B cell (primary cell): ENCODE data around the gene LRSAM1. TPM values are rescaled to one million over a fixed set of nuclear protein-coding genes. Genes with fewer than 3 reads are reported as not detected.

Source experiments
- ATAC-seq: fragments of 200-7000 bp; cut with Tn5 transposase; one replicate; pipeline ENCODE4 v1.10.0; 2021; ENCODE audit warnings: low read depth, mild to moderate bottlenecking, moderate number of reproducible peaks, moderate library complexity
- CTCF ChIA-PET: fragments of 350-600 bp; sonication (Branson Sonifier 250); formaldehyde crosslinking; loops from one replicate; lab custom pipeline; 2021; ENCODE audit warnings: antibody characterized with exemption, inconsistent platforms; lab: Charles Lee
- POLR2A ChIA-PET: fragments of 350-600 bp; sonication (Branson Sonifier 250); formaldehyde crosslinking; loops from one replicate; lab custom pipeline; 2021; ENCODE audit warnings: antibody characterized with exemption; lab: Charles Lee
- DNase-seq: peaks from one replicate; pipeline ENCODE4 v3.0.0; 2013
- H2AFZ ChIP-seq: 2 replicates; pipeline ENCODE4 v1.6.1; 2012; ENCODE audit warnings: mild to moderate bottlenecking, low read depth, low read length; ENCODE audit not compliant: insufficient read depth, poor library complexity, severe bottlenecking
- H3K27ac ChIP-seq, 2 donors: 1 replicate in 1 of 2; 2 replicates in 1 of 2; pipeline ENCODE4 v1.5.1; 2012 to 2013; ENCODE audit warnings: low read length in 2 of 2, mild to moderate bottlenecking in 2 of 2, moderate library complexity in 1 of 2
- H3K27me3 ChIP-seq, 4 experiments: fragments of 200-600 bp in 1 of 4; sonication (generic) in 1 of 4; replicated peaks in 1 of 4; 1 replicate in 2 of 4; 2 replicates in 2 of 4; pipeline versions ENCODE4 v1.6.1 to v1.7.0; 2013 to 2016; ENCODE audit warnings: low read length in 3 of 4, mild to moderate bottlenecking in 2 of 4, mixed read lengths in 1 of 4, moderate library complexity in 1 of 4; ENCODE audit not compliant: insufficient read depth in 4 of 4, control insufficient read depth in 3 of 4; ENCODE audit errors: control extremely low read depth in 1 of 4
- H3K36me3 ChIP-seq, 2 experiments: replicated peaks in 1 of 2; 1 replicate in 1 of 2; 2 replicates in 1 of 2; pipeline versions ENCODE4 v1.6.1 to v1.7.1; 2013; ENCODE audit warnings: low read length in 1 of 2; ENCODE audit not compliant: insufficient read depth in 2 of 2, control insufficient read depth in 1 of 2; ENCODE audit errors: control extremely low read depth in 1 of 2, extremely low read depth in 1 of 2
- H3K4me1 ChIP-seq, 2 donors: fragments of 200-600 bp in 1 of 2; sonication (generic) in 1 of 2; 1 replicate in 1 of 2; 2 replicates in 1 of 2; pipeline versions ENCODE4 v1.5.1 to v1.6.1; 2013 to 2017; ENCODE audit warnings: low read length in 2 of 2; ENCODE audit not compliant: control insufficient read depth in 2 of 2, insufficient read depth in 2 of 2
- H3K4me2 ChIP-seq: replicated peaks from 2 replicates; pipeline ENCODE3; 2012; ENCODE audit warnings: mild to moderate bottlenecking, low read depth, low read length; ENCODE audit not compliant: poor library complexity, severe bottlenecking
- H3K4me3 ChIP-seq, 5 experiments: fragments of 200-600 bp in 1 of 5; sonication (generic) in 1 of 5; 1 replicate in 3 of 5; 2 replicates in 2 of 5; pipeline versions ENCODE4 v1.5.1 to v1.7.0; 2011 to 2016; ENCODE audit warnings: low read length in 4 of 5, mild to moderate bottlenecking in 4 of 5, low read depth in 2 of 5, control low read depth in 1 of 5, moderate library complexity in 1 of 5; ENCODE audit not compliant: insufficient read depth in 1 of 5; ENCODE audit errors: control extremely low read depth in 1 of 5, extremely low read depth in 1 of 5
- H3K79me2 ChIP-seq: fragments of 200-600 bp; sonication (generic); one replicate; pipeline ENCODE4 v1.6.0; 2016; ENCODE audit warnings: low read length; ENCODE audit not compliant: control insufficient read depth, insufficient read depth
- H3K9ac ChIP-seq: fragments of 200-600 bp; sonication (generic); 2 replicates; pipeline ENCODE4 v1.6.1; 2017; ENCODE audit warnings: mild to moderate bottlenecking, low read length, moderate library complexity
- H3K9me3 ChIP-seq, 3 donors: one replicate each; pipeline versions ENCODE4 v1.6.1 to v1.7.1; 2013; ENCODE audit warnings: low read length in 2 of 3; ENCODE audit not compliant: control insufficient read depth in 2 of 3, insufficient read depth in 1 of 3; ENCODE audit errors: control extremely low read depth in 1 of 3
- H4K20me1 ChIP-seq: 2 replicates; pipeline ENCODE4 v1.6.0; 2012; ENCODE audit warnings: mild to moderate bottlenecking, low read length; ENCODE audit not compliant: insufficient read depth, control insufficient read depth, poor library complexity, severe bottlenecking
- H3K27ac Mint-ChIP-seq: one replicate; pipeline ENCODE4 v1.8.0; 2021; ENCODE audit warnings: mixed read lengths
- H3K27me3 Mint-ChIP-seq: one replicate; pipeline ENCODE4 v1.8.0; 2021; ENCODE audit warnings: mixed read lengths
- H3K4me1 Mint-ChIP-seq: one replicate; pipeline ENCODE4 v1.8.0; 2021; ENCODE audit warnings: mixed read lengths
- H3K4me3 Mint-ChIP-seq: one replicate; pipeline ENCODE4 v1.8.0; 2021; ENCODE audit warnings: mixed read lengths
- H3K9me3 Mint-ChIP-seq: one replicate; pipeline ENCODE4 v1.8.0; 2022; ENCODE audit warnings: mixed read lengths; ENCODE audit not compliant: insufficient read depth
- CTCF ChIP-seq: fragments of 200-600 bp; IDR thresholded peaks from one replicate; pipeline ENCODE4 v1.8.0; 2022; ENCODE audit warnings: antibody characterized with exemption, mild to moderate bottlenecking
- EZH2 ChIP-seq: IDR thresholded peaks from 2 replicates; pipeline ENCODE4 v1.6.1; 2012; ENCODE audit warnings: borderline replicate concordance, low read depth, mild to moderate bottlenecking, moderate library complexity, low read length; ENCODE audit not compliant: insufficient read depth, poor library complexity, severe bottlenecking
- WGBS: methylation state at CpG from one replicate; pipeline ENCODE4 v1.1.5; 2013; ENCODE audit warnings: missing lambda C conversion rate; ENCODE audit not compliant: insufficient coverage; 5-methylcytosine and 5-hydroxymethylcytosine counted together
- intact Hi-C: fragments of 100-400 bp; cut with micrococcal nuclease; formaldehyde crosslinking; loops from one replicate; pipeline ENCODE4 v1.10.0; 2022
- polyA plus RNA-seq: library from polyadenylated mRNA; depleted of rRNA; stranded (reverse); fragments of >200 nt; gene quantifications from 2 replicates; pipeline ENCODE4 v1.2.3, GENCODE V29; 2012
- total RNA-seq, 2 donors: library from RNA; stranded (reverse); fragments of 120-200 nt in 1 of 2; gene quantifications; 1 replicate in 1 of 2; 2 replicates in 1 of 2; pipeline versions ENCODE4 v1.2.3 to v1.2.4, GENCODE V29; 2013 to 2022

LRSAM1 gene
- total and polyA plus RNA-seq, 2 donors (not counting 1 experiment from before 2014, with no cell fraction given) = 30.6 to 39.8 TPM

- ChIA-PET CTCF (interaction anchor here (0.7 kb wide), 1 partner anchor 711 kb away, joined by 3 read pairs; no protein-coding TSS in a partner anchor), POLR2A (interaction anchor here (0.6 kb wide), 1 partner anchor 438 kb away, joined by 3 read pairs; no protein-coding TSS in a partner anchor)
- no peak overlapping the region for H3K4me2 ChIP-seq
- no peak overlapping the region for H3K9ac ChIP-seq
- no peak overlapping the region for H2AFZ ChIP-seq
- no peak overlapping the region for H3K4me3 ChIP-seq
- H3K4me1 Mint-ChIP-seq = peaks cover 48% of the 10 kb centered on the region
- no peaks in the 10 kb centered on the region for H3K27me3 Mint-ChIP-seq
- H3K27me3 ChIP-seq = no peaks in the 10 kb centered on the region
- H3K4me1 ChIP-seq = peaks cover 22 to 33% of the 10 kb centered on the region in 2 donors
- H3K36me3 ChIP-seq = peaks cover 1 to 70% of the 10 kb centered on the region in 2 experiments
- intact Hi-C loops = no loop called here
- peaks cover 48% of the 10 kb centered on the region for H4K20me1 ChIP-seq
- DNase-seq (no peak), ATAC-seq (no peak)
- peak overlapping the region; percentile 47 for H3K4me3 Mint-ChIP-seq
- H3K9me3 ChIP-seq = peaks cover 0 to 6% (median 0%) of the 10 kb centered on the region in 3 donors
- no peak for TF ChIP-seq CTCF
- TF ChIP-seq EZH2 = no peak
- peak overlapping the region in 1 of 2 donors; percentile 85 for H3K27ac ChIP-seq
- peaks cover 21% of the 10 kb centered on the region for H3K79me2 ChIP-seq
- H3K27ac Mint-ChIP-seq = peak overlapping the region; percentile 98
- no peaks in the 10 kb centered on the region for H3K9me3 Mint-ChIP-seq
- WGBS = 94% methylated on average over 8 of the region's 8 CpGs
Measured at GRCh38 chr9:127448112-127448805, 3.1 kb upstream of the LRSAM1 start.
